ENCODE measurements around the gene SASH1. TPM values are rescaled to one million over a fixed set of nuclear protein-coding genes. Genes with fewer than 3 reads are reported as not detected.

SASH1 gene
- total RNA-seq, 1 donor from 2014 or later, result 41.6 TPM

DNA sequence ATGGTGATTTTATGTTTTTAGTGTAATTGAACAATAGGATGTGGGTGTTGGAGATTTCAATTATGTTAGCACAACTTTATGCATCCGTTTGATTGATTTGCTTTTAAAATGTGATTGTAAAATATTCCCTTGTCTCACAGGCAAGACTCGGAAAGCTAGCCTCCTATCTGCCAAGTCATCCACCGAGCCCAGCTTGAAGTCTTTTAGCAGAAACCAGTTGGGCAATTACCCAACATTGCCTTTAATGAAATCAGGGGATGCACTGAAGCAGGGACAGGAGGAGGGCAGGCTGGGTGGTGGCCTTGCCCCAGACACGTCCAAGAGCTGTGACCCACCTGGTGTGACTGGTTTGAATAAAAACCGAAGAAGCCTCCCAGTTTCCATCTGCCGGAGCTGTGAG is 200.9 kb downstream of the SASH1 start:
- Mint-ChIP-seq H3K4me3 (ENCODE audit: low read depth) (no peak overlapping the region), H3K36me3 (ENCODE audit: insufficient read depth) (peaks cover 25% of the 10 kb centered on the region), H3K27me3 (no peaks in the 10 kb centered on the region), H3K9me3 (ENCODE audit: low read depth) (no peaks in the 10 kb centered on the region), H3K27ac (no peak overlapping the region), H3K4me1 (ENCODE audit: low read depth) (peaks cover 2% of the 10 kb centered on the region)
- TF ChIP-seq CTCF (IDR thresholded peaks at IDR 0.05; ENCODE audit: unreplicated experiment), result no peak
- DNase-seq (ENCODE audit: low spot score, unreplicated experiment), result no peak

DNA sequence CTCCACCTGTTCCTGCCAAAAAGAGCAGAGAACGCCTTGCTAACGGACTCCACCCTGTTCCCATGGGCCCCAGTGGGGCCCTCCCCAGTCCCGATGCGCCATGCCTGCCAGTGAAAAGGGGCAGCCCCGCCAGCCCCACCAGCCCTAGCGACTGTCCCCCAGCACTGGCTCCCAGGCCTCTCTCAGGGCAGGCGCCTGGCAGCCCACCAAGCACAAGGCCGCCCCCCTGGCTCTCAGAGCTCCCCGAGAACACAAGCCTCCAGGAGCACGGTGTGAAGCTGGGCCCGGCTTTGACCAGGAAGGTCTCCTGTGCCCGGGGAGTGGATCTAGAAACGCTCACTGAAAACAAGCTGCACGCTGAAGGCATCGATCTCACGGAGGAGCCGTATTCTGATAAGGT is 201.8 kb downstream of the SASH1 start:
- Mint-ChIP-seq H3K36me3 (ENCODE audit: insufficient read depth) (peaks cover 29% of the 10 kb centered on the region), H3K27me3 (no peaks in the 10 kb centered on the region), H3K9me3 (ENCODE audit: low read depth) (no peaks in the 10 kb centered on the region), H3K27ac (no peak overlapping the region), H3K4me3 (ENCODE audit: low read depth) (no peak overlapping the region), H3K4me1 (ENCODE audit: low read depth) (no peaks in the 10 kb centered on the region)
- TF ChIP-seq CTCF (IDR thresholded peaks at IDR 0.05; ENCODE audit: unreplicated experiment), result no peak
- no peak for DNase-seq (ENCODE audit: low spot score, unreplicated experiment)

- Mint-ChIP-seq H3K4me1 (ENCODE audit: low read depth) (peaks cover 3% of the 10 kb centered on the region), H3K9me3 (ENCODE audit: low read depth) (no peaks in the 10 kb centered on the region), H3K36me3 (ENCODE audit: insufficient read depth) (peaks cover 20% of the 10 kb centered on the region), H3K4me3 (ENCODE audit: low read depth) (no peak overlapping the region), H3K27me3 (no peaks in the 10 kb centered on the region), H3K27ac (no peak overlapping the region)
- DNase-seq (ENCODE audit: low spot score, unreplicated experiment), result no peak
- no peak for TF ChIP-seq CTCF (IDR thresholded peaks at IDR 0.05; ENCODE audit: unreplicated experiment)
Measured at GRCh38 chr6:148545901-148546300, 203.3 kb downstream of the SASH1 start.

GRCh38 chr6:148547110-148547509 is 204.5 kb downstream of the SASH1 start:
- no peak overlapping the region for H3K4me3 Mint-ChIP-seq (ENCODE audit: low read depth)
- TF ChIP-seq CTCF (IDR thresholded peaks at IDR 0.05; ENCODE audit: unreplicated experiment), result no peak
- H3K9me3 Mint-ChIP-seq (ENCODE audit: low read depth), result no peaks in the 10 kb centered on the region
- no peak for DNase-seq (ENCODE audit: low spot score, unreplicated experiment)
- H3K27ac Mint-ChIP-seq, result no peak overlapping the region
- peaks cover 21% of the 10 kb centered on the region for H3K36me3 Mint-ChIP-seq (ENCODE audit: insufficient read depth)
- no peaks in the 10 kb centered on the region for H3K27me3 Mint-ChIP-seq
- H3K4me1 Mint-ChIP-seq (ENCODE audit: low read depth), result peaks cover 3% of the 10 kb centered on the region

DNA sequence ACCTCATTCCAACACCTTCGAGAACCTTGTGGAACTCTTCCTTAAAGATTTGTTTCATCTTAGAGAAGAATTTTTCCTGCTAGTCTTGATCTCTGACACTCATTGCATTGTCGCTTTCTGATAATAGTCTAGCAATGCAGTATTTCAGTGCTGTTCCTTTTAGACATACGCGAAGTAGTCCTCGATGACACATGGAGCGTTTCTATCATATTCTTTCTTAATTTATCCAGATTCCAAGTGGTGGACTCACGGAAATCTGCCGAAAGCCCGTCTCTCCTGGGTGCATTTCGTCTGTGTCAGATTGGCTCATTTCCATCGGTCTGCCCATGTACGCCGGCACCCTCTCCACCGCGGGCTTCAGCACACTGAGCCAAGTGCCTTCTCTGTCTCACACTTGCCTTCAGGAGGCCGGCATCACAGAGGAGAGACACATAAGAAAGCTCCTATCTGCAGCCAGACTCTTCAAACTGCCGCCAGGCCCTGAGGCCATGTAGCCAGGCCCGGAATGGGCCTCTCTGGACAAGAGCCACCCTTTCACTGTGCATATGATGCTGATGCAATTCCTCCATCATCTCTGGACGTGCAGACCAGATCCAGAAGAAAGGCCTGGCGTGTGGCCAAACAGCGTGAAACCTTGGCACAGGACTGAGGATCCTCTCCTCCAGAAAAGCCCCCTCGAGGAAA is 205.6 kb downstream of the SASH1 start:
- Mint-ChIP-seq H3K36me3 (ENCODE audit: insufficient read depth) (peaks cover 25% of the 10 kb centered on the region), H3K4me1 (ENCODE audit: low read depth) (peaks cover 3% of the 10 kb centered on the region), H3K27me3 (no peaks in the 10 kb centered on the region), H3K4me3 (ENCODE audit: low read depth) (no peak overlapping the region), H3K27ac (no peak overlapping the region), H3K9me3 (ENCODE audit: low read depth) (peaks cover 2% of the 10 kb centered on the region)
- TF ChIP-seq CTCF (IDR thresholded peaks at IDR 0.05; ENCODE audit: unreplicated experiment), result no peak
- no peak for DNase-seq (ENCODE audit: low spot score, unreplicated experiment)

All from progenitor cell of endocrine pancreas (in vitro differentiated cells).